Omental fat pad (tissue), 4 donors: Measurements from ENCODE around the gene RERE. TPM values are rescaled to one million over a fixed set of nuclear protein-coding genes. Genes with fewer than 3 reads are reported as not detected.

Source experiments
- ATAC-seq: fragments of 150-250 bp; one replicate; pipeline ENCODE4 v1.9.1; 2016; ENCODE audit warnings: mild to moderate bottlenecking, moderate library complexity; ENCODE audit not compliant: low FRiP score
- DNase-seq: peaks from one replicate; pipeline ENCODE4 v3.0.0-alpha.2; 2019; ENCODE audit warnings: low spot score
- CTCF ChIP-seq, 3 donors: fragments of 450-650 bp; IDR thresholded peaks; one replicate each; pipeline ENCODE4 v1.5.1; 2016 to 2017; ENCODE audit warnings: antibody characterized with exemption in 3 of 3, mild to moderate bottlenecking in 3 of 3, moderate library complexity in 2 of 3
- total RNA-seq, 4 donors: library from RNA; depleted of rRNA; stranded (reverse); fragments of >200 nt; gene quantifications; one replicate each; pipeline ENCODE4 v1.1.0, GENCODE V29; 2016

Gene RERE
- total RNA-seq, 4 donors from 2014 or later, result 46.3 to 117 (median 55.4) TPM

- no peak for TF ChIP-seq CTCF (IDR thresholded peaks at IDR 0.05)
- ATAC-seq (no peak), DNase-seq (no peak)
Measured at GRCh38 chr1:8777867-8778266, 39.6 kb downstream of the RERE start.

GRCh38 chr1:8776104-8776503, 41.3 kb downstream of the RERE start:
- DNase-seq (no peak), ATAC-seq (no peak)
- TF ChIP-seq CTCF (IDR thresholded peaks at IDR 0.05), result no peak

- no peak for TF ChIP-seq CTCF (IDR thresholded peaks at IDR 0.05)
- DNase-seq (no peak), ATAC-seq (no peak)
Measured at GRCh38 chr1:8767006-8767405, 50.4 kb downstream of the RERE start.

GRCh38 chr1:8765198-8765597, 52.2 kb downstream of the RERE start:
- DNase-seq, result no peak
- ATAC-seq, result no peak
- no peak for TF ChIP-seq CTCF (IDR thresholded peaks at IDR 0.05)

- DNase-seq, result no peak
- no peak for TF ChIP-seq CTCF (IDR thresholded peaks at IDR 0.05)
- no peak for ATAC-seq
Measured at GRCh38 chr1:8764293-8764937, 53.0 kb downstream of the RERE start.

GRCh38 chr1:8763888-8764287, 53.6 kb downstream of the RERE start:
- no peak for DNase-seq
- TF ChIP-seq CTCF (IDR thresholded peaks at IDR 0.05), result no peak
- no peak for ATAC-seq

- ATAC-seq (no peak), DNase-seq (no peak)
- no peak for TF ChIP-seq CTCF (IDR thresholded peaks at IDR 0.05)
Measured at GRCh38 chr1:8754993-8755392, 62.4 kb downstream of the RERE start.
